ENCODE results near the gene LIPT2.
A peak's percentile ranks its signal among the peaks of the same experiment; 100 is the strongest.
"Not testable (repeated sequence)": the region's sequence is repeated elsewhere in the genome, so short reads cannot be mapped to it uniquely, and the experiment has no call there.

LIPT2 gene

GRCh38 chr11:74492974-74493790 is at the start of gene LIPT2:
TSS of gene LIPT2 (minus strand) at chr11:74493724. CDS start at chr11:74493703, 21 bp downstream.
- DNase-seq = peak; percentile 89

GRCh38 chr11:74541466-74541865 is 47.9 kb upstream of the LIPT2 start:
- no peak for DNase-seq

DNA sequence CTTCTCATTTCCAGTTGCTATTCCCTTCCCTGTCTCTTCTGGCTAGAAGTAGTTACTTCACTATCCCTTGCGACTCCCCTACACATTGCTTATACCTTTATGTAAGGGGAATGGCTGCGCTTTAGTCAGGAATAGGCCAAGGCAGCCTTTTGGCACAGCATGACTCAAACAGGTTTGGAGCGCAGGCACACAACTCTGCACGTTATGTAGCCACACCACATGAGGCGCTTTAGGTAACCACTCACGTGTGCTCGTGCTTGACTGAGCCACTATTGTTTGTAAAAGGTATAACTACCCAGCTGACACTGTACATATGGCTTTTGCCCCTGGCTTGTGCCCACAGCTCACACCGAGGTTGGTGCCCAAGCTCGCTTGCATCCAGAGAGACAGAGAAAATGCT is 46.7 kb upstream of the LIPT2 start:
- DNase-seq = no peak

GRCh38 chr11:74538680-74539079 is 45.2 kb upstream of the LIPT2 start:
- no peak for DNase-seq

DNA sequence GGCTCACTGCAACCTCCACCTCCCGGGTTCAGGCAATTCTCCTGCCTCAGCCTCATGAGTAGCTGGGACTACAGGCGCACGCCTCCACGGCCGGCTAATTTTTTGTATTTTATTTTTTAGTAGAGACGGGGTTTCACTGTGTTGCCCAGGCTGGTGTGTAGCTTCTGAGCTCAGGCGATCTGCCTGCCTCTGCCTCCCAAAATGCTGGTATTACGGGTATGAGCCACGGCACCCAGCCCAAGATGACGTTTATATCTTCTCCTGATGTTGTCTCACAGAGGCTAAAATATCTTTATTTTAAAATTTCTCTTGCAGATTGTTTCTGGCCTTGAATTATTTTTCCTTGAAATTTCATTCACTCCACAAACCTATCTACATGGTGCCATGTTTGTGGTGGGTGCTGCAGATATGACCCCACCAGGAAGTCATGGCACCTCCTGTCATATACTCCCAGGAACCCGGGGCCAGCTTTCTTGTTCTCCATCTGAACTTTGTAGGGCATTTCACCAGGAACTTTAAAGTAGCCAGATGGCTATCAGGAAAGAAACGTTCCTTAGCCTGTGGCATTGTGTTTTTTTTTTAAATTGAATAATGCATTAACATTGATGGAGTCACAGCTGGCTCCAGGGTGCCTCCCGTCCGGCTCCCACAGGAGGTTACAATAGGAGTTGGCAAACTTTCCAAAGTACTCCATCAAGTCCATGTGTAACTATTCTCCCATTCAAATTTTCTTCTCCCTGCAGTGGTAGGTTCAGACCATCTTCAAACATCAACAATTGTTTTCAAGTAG is 42.0 kb upstream of the LIPT2 start:
- DNase-seq = no peak

GRCh38 chr11:74534946-74535275 is 41.4 kb upstream of the LIPT2 start:
- DNase-seq = not testable (repeated sequence)

GRCh38 chr11:74534216-74534945 is 40.9 kb upstream of the LIPT2 start:
- no peak for DNase-seq

DNA sequence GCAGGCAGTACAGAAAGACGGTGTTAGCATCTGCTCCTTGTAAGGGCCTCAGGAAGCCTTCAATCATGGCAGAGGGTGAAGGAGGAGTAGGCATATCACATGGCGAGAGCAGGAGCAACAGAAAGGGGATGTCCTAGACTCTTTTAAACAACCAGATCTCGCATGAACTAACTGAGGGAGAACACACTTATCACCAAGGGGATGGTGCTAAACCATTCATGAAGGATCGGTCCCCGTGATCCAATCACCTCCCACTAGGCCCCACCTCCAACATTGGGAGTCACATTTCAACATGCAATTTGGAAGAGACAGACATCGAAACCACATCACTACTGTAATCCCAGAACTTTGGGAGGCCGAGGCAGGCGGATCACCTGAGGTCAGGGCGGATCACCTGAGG is 39.9 kb upstream of the LIPT2 start:
- DNase-seq = no peak

GRCh38 chr11:74532501-74533246 is 39.1 kb upstream of the LIPT2 start:
- DNase-seq = no peak

DNA sequence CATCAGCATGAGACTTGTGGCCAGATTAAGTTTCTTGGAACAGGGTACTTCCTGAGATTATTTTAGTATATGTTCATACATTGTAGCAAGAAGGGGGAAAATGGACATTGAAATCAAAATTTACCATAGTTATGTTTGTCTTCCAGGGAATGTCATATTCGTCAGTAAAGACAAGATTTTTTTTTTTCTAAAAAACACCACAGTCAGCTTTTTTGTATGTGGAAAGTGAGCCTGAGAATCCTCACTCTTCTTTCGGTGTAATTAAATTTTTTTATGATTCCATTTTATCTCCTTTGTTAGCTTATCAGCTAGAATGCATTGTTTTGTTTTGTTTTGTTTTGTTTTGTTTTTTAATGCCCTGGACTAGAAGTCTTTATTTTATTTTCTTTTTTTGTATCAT is 31.5 kb upstream of the LIPT2 start:
- no peak for DNase-seq

DNA sequence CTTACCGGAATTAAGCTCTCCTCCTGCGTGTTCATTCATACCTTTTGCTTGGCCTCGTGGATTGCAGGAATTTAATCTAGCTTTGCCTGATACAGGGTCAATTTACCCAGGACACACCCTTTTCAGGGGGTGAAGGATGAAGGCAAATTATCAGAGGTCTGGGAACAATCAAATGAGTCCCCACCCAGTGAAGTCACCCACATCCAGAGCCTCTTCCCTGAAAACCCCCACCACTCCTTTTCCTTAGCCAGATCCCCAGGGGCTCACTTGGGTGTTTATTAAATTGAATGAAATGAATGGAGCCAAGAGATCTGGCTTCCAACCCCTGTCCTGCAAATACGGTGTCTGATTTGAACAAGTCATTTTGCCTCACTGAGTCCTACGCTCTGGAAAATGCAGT is 31.0 kb upstream of the LIPT2 start:
- DNase-seq = no peak

DNA sequence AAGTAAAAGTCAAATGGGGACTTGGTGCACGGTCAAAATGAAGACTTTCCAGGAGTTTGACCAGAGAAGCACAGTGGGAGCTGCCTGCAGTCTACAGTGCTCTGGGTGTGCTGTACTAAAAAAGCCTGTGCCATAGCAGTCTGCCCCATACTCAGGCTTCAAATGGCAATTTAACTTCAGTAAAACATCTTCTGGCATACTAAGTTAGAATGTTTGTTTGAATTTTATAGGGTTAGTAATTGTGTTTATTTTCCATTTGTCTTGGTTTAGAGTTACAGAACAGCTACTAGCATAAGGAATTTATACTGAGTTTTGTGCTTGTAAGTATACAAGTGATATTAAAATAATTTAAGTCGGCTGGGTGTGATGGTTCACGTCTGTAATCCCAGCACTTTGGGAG is 29.3 kb upstream of the LIPT2 start:
- no peak for DNase-seq

- no peak for DNase-seq
These were observed 28.2 kb upstream of the LIPT2 start for GRCh38 chr11:74521666-74522252.

DNA sequence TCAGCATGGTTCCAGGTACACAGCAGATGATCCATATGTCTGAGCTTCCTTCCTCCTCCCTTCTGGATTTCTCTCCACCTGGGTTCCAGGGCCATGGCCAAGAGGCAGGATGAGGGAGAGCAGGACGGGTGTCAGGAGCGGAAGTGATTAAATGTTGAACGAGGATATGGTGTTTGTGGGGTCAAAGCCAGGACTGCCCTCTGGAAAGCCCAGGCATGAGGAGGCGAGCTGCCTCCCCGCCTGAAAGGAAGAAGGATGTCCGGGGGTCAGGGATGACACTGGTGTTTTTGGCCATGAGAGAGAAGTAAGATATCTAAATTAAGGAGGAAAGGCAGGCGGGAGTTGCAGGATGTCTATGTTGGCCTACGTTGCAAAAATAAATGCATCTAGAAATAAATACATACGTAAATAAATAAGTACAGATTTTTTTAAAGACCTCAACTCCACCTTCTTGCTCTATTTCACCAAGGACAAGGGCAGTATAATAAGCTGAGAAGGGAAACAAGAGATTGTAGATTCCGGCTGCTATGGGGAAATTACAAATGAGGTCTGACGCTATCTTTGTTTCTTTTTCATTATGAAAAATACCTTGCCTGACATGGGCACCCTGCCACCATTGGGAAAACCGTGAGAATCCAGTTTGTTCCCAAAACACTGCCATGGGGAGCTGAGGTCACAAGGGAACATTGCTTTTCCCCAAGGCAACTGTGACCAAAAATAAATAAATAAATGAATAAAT is 27.6 kb upstream of the LIPT2 start:
- no peak for DNase-seq

DNA sequence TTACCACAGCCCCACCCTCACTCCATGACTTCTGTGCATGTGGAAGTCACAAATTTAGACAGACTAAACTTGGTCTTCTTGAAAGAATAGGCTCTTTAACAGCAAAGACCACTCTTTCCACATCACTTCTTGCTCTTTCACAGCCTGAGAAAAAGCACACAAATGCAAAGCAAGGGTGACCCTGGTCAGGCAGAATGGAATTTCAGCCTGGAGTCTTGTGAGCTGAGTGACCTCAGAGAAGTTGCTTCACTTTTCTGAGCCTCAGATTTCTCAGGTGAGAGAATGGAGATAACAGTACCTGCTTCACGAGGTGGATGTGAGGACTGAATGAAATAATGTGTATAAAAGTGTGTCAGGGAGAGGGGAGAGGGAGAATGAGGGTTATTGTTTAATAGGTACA is 26.8 kb upstream of the LIPT2 start:
- DNase-seq = no peak

GRCh38 chr11:74519710-74520109 is 26.2 kb upstream of the LIPT2 start:
- DNase-seq = no peak

DNA sequence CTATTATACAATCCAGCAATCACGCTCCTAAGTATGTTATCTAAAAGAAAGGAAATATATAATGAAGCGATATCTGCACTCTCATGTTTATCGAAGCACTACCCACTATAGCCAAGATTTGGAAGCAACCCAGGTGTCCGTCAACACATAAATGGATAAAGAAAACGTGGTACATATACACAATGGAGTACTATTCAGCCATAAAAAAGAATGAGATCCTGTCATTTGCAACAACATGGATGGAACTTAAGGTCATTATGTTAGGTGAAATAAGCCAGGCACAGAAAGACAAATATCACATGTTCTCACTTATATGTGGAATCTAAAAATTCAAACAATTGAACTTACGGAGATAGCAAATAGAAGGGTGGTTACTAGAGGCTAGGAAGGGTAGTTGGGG is 24.1 kb upstream of the LIPT2 start:
- not testable (repeated sequence) for DNase-seq

GRCh38 chr11:74507582-74507981 is 14.1 kb upstream of the LIPT2 start:
- DNase-seq = no peak

DNA sequence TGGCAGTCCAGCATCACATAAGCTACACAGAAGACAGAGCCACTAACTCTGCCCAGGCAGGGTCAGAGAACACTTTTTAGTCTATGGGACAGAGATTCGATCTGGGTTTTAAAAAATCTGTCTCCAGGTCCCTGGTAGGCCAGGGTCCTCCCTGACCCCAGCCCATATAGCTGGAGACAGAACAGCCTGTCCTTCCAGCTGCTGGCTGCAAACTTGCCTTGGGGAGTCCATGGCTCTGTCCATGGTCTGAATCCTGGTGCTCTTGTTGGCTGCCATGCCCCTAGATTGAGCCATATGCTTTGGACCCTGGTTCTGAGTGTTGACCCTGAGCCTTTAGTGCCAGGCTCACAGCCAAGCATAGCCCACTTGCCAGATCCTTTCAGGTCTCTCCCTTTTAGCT is 13.3 kb upstream of the LIPT2 start:
- DNase-seq = no peak

DNA sequence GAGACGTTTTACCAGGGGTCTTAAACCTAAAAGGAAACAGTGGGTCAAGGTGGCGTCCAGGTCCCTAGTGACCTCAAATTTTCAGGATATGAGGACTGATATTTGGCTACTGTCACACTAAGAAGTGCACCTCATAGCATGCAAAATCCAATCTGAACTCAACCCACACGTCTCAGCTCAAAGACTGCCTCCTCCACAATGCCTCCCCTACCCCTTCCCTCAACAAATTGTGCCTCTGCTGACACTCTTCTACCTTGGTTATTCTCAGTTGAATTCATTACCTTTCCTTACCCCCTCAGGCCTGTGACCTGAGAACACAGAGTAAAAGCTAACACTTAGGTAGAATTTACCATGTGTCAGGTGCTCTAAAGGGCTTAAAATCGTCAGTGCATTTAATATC is 12.4 kb upstream of the LIPT2 start:
- no peak for DNase-seq

DNA sequence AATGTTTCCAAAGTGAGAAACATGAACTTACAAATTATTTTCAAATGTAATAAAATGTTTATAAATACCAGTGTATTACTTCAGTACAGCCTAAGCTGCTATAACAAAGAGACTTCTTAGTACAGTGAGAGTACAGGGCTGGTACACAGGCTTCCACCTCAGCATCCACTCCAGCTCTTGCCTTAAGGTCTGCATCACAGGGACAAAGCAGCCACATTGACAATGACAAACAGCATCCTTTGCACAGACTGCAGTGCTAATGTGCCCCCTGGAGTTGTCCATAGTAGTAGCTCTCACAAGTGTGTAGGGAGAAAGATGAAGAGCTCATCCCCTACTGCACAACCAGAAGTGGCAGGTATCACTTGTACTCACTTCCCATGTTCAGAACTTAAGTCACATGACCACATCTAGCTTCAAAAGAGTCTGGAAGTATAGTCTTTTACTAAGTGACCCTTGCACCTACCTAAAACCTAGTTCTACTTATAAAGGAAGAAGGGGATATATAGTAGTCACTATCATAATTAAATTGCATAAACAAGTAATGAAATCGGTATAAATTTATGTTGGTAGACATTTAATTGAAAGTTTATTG is 10.7 kb upstream of the LIPT2 start:
- no peak for DNase-seq
